GM19351 (cell line): ENCODE measurements around the gene ANO9.
A peak's percentile ranks its signal among the peaks of the same experiment; 100 is the strongest.
"Not testable (repeated sequence)": the region's sequence is repeated elsewhere in the genome, so short reads cannot be mapped to it uniquely, and the experiment has no call there.

Experiments
- ATAC-seq: cut with Tn5 transposase; IDR thresholded peaks from one replicate; pipeline ENCODE4 v1.9.1; 2021; ENCODE audit warnings: mild to moderate bottlenecking, moderate library complexity; ENCODE audit not compliant: unreplicated experiment

ANO9 gene

DNA sequence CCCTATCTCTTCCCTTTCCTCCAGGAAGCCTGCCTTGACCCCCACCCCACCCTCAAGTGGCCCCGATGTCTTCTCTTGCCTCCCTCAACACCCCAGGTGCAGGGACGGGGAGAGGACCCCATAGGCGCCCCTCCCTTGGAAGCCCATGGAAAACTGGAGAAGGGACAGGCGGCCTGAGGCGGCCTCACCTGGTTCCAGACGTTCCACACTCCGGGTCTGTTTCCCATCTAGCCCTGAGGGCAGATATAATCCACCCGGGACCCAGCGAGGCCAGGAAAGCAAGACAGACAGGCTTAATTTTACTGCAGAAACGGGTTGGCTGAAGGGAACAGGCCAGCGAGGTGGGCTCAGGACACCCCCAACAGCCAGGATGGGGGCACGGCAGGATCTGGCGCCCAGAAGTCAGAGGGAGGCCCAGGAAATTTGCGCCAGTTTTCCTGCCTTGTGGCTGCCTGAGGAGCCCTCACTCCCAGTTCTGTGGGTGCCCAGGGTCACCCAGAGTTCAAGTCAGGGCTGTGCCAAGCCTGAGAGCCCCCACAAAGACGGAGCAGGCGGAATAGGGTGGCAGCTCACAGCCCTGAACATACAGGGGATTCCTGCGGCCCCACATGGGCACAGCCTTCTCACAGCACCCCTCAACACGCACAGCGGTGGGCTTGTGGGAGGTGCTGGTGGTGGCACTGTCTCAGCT, 24.0 kb downstream of the ANO9 start:
- ATAC-seq = no peak

DNA sequence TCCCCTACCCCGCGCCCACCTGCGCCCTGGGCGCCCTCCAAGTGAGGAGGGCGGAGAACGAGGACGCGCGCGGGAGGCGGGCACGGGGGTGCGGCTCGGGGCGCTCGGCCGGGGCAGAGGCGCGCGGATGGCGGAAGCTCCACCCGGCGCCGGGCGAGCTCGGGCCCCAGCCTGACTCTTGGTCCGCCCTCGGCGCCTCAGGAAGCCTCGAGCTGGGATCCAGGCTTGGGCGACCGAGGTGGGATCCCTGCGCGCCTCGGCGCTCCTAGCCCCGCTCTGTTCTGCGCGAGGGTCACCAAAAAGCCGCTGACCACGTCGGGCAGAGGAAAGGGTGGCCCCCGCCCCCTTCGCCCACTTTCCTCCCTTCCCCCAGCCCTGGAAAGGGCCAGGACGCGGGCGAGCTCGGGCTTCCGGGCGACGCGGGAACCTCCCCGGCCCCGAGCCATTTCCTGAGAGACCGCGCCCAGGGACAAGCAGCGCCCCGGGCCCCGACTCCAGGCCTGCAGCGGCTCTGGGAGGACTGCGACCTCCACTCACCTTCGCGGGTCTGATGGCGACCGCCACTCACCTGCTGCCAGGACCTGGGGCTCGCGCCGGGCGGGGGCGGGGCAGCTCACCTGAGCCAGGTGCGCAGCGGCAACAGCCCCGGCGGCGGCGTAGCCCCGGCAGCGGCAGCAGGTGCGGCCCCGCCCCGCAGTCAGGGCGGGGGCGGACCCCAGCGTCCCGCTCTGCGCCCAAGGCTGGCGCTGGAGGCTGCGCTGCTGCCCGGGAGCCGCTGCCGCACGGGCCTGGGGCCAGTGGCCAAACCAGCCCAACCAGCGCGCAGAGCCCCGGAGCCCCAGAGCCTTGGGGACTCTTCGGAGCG, 24.8 kb downstream of the ANO9 start:
- no peak for ATAC-seq

DNA sequence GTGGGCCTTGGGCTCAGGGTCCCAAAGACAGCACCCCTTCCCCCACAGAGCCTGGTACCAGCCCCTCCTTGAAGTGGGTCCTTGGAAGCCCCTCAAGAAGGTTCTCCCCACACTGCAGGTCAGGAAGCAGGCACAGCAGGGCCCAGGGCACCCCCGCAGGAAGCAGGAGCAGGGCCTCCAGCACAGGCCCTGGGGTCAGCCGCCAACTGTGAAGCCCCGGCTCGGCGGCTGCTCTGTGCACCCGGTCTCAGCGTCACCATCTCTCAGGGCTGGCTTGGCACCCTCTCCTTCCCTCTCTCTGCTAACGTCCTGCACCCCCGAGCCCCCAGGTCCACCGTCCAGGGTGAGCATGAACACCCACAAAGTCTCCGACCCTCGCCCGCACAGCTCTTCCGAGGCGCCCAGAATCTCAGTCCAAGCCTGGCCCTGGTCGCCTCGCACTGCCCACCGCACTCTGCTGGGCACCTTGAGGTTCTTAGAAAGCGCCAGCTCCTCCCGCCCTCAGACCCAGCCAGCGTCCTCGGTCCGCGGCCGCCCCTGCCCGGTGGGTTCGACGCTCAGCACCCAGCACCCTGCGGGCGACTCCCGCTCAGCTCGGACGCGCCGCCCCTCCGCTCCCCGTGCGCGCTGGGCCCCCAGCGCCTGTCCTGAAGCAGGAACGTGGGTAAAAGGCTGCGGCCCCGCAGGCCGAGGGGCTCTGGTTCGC, 25.6 kb downstream of the ANO9 start:
- no peak for ATAC-seq

- no peak for ATAC-seq
Measured at GRCh38 chr11:415640-416041, 26.2 kb downstream of the ANO9 start.

- no peak for ATAC-seq
Measured at GRCh38 chr11:414318-414857, 27.4 kb downstream of the ANO9 start.

GRCh38 chr11:413120-414081, 28.4 kb downstream of the ANO9 start:
- ATAC-seq = no peak

DNA sequence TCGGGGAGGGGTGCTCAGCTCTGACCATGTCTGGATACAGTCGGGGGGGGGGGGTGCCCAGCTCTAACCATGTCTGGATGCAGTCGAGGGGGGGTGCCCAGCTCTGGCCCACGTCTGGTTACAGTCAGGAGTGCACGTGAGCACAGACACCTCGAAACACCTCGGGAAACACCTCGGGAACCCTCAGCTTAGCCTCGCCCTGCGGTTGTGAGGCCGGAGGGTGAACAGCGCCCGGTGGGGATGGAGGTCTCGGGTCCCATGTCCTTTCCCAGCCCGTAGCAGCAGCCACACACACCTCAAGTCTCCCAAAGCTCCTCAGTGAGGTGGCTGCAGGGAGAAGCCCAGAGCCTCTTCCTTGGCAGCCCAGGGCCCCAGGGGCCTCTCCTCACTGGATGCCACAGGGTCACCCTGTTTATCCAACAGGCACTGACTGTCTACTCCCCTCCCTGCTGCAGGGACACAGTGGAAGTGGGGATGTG, 29.1 kb downstream of the ANO9 start:
- ATAC-seq = no peak

DNA sequence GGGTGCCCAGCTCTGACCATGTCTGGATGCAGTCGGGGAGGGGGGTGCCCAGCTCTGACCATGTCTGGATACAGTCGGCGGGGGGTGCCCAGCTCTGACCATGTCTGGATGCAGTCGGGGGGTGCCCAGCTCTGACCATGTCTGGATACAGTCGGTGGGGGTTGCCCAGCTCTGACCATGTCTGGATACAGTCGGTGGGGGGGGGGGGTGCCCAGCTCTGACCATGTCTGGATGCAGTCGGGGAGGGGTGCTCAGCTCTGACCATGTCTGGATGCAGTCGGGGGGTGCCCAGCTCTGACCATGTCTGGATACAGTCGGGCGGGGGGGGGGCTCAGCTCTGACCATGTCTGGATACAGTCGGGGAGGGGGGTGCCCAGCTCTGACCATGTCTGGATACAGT, 30.3 kb downstream of the ANO9 start:
- ATAC-seq = not testable (repeated sequence)

DNA sequence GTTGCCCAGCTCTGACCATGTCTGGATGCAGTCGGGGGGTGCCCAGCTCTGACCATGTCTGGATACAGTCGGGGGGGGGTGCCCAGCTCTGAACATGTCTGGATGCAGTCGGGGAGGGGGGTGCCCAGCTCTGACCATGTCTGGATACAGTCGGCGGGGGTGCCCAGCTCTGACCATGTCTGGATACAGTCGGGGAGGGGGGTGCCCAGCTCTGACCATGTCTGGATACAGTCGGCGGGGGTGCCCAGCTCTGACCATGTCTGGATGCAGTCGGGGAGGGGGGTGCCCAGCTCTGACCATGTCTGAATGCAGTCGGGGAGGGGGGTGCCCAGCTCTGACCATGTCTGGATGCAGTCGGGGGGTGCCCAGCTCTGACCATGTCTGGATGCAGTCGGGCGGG, 31.1 kb downstream of the ANO9 start:
- not testable (repeated sequence) for ATAC-seq

DNA sequence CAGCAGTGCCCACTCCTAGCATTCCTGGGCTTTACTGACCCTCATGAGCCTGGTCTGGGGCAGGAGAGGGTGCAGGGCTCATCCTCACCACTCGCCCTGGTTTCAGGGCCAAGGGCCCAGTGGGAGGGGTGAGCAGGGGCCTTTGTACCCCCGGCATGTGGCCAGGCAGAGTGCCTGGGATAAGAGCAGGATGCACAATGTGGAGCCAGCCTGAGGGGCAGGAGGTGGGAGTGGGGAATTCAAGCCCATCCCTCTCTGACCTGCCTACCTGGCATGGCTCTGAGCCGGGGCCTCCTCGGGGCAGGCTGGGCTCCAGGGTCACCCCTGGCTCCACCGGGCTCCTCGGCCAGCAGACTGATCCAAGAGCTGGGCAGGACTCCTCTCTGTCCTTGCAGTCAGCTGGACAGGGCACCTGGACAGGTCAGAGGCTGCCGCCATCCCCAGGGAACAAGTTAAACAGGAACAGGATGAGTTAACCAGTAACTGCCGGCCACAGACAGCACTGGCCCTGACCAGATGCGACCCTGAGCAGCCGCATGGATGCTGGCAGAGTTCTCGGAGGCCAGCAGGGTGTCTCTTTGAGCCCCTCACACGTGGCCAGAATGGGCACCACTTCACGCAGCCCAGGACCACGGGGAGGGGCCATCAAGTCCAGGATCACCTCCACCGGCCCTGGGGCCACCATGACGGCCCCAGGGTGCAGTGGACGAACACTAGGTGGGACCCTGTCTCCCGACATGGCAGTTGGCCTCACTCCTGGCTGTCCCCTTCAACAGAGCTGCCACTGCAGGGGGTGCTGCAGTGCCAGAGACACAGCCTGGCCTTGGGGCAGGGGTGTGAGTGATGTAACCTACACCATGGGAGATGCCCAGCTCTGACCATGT, 32.0 kb downstream of the ANO9 start:
- ATAC-seq = no peak

DNA sequence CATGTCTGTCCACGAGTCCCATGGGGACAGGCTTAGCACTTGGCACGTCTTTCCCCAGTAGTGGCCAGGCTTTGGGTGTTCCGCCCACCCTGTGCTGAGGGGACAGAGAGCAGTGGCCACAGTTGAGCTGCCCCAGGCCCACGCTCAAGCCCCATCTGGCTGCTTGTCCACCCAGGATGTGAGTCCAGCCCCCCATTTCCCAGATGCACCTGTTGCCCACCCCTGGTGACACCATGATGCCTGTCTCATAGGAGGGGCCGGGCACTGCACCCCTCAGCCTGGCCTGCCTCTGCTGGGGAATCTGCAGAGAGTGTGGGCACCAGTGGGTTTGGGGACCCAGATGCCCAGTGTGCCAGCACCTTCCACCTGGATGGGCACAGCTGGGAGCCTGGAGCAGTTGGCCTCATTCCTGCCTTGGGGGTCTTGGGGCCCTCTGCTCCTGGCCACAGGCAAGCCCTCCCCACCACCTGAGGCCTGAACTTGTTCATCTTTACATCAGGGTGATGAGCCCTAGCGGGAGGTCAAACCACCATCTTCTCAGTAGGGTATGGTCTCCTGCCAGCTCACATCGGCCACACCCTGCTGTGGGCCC, 32.7 kb downstream of the ANO9 start:
- ATAC-seq = no peak

DNA sequence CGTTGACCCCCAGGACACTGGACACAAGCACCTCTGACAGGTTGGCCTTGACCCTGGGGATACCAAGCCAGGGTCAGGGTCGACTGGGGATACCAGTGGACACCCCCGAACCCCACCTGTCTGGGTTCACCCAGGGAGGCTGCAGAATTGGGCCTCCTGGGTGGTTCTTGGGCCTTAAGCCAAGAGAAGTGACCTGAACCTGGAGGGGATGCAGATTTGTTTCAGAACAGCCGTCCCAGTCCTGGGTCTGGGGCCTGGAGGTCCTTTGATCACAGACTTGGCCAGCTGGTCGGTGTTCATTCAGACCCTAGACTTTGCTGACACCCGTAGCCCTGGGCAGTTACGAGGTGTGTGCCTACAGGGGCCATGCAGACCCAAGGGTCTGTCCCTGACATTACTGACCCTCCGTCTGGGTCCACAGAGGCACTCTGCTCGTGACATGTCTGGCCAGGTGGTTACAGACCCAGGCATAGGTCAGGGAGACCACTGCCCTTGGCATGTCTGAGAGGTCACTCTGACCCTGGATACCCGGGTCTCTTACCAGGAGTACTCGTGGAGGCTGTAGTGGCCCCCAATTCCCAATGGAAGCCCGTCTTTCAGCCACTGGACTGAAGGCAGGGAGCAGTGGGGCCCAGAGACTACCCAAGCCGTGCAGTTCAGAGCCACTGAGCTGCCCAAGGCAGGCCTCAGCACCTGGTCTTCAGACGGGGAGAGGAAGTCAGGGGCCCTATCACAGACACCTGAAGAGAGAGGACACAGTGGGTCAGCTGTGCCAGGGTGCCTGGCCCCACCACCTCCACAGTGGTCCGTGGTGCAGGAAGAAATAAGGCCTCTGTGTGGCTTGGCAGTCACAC, 33.4 kb downstream of the ANO9 start:
- ATAC-seq = no peak

GRCh38 chr11:407651-408123, 34.1 kb downstream of the ANO9 start:
- no peak for ATAC-seq

- peak; percentile 87 for ATAC-seq
Measured at GRCh38 chr11:406796-407650, 34.8 kb downstream of the ANO9 start.

- no peak for ATAC-seq
Measured at GRCh38 chr11:405954-406795, 35.6 kb downstream of the ANO9 start.
